ENCODE results near the gene PRPF39.
A peak's percentile ranks its signal among the peaks of the same experiment; 100 is the strongest.
"Not testable (repeated sequence)": the region's sequence is repeated elsewhere in the genome, so short reads cannot be mapped to it uniquely, and the experiment has no call there.

PRPF39 gene, protein sequence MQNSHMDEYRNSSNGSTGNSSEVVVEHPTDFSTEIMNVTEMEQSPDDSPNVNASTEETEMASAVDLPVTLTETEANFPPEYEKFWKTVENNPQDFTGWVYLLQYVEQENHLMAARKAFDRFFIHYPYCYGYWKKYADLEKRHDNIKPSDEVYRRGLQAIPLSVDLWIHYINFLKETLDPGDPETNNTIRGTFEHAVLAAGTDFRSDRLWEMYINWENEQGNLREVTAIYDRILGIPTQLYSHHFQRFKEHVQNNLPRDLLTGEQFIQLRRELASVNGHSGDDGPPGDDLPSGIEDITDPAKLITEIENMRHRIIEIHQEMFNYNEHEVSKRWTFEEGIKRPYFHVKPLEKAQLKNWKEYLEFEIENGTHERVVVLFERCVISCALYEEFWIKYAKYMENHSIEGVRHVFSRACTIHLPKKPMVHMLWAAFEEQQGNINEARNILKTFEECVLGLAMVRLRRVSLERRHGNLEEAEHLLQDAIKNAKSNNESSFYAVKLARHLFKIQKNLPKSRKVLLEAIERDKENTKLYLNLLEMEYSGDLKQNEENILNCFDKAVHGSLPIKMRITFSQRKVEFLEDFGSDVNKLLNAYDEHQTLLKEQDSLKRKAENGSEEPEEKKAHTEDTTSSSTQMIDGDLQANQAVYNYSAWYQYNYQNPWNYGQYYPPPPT

DNA sequence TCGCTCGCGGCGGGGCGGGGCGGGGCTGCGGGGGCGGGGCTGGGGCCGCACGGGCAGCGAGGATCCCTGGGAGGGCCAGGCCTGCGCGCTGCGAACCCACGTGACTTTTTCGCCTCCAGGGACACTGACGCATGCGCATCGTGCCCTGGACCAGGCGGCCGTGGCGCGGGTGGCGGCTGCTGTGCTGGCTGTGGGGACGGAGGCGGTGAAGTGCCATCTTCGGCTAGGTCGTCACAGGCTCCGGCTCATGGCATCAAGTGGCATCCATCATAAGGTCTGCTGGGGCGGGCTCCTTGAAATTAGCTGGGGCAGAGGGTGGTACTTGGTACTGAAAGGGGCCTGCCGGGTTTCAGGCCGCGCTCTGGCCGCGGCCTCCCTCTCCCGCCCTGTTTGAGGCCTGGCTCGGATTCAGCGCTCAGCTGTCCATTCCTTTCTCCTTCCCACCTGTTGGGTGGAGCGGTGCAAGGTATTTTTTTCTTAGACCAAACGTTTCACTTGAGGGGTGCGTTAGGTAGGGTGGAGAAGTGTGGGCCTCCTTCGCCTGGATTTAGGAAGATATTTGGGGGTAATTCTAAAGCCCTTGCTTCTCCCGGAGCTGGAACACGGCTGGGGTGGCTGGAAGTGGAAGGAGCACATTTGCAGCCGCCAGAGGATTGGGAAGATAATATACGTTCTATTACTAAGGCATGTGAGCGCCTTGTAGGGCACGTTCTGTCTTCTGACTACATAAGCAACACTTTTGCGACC, at the start of gene PRPF39:
Gene PRPF39 (plus strand): TSS at position 141 of the 747 bp plus-strand sequence. CDS start 11,124 bp downstream, outside the sequence.
- DNase-seq: peak; percentile 71

DNA sequence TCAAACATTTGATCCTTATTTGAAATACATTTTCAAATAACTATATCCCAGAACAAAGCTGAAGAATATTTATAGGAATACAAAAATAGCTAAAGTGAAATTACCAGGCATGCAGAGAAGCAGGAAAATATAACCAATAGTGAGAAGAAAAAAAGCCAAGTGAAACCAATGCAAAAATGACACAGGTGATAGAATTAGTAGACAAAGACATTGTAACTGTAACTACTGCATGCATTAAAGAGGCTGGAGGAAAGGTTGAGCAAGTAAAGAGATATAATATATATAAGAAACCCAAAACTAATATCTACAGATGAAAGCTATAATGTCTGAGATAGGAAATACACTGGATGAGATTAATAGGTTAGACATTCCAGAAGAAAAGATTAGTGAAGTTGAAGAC, 49.2 kb upstream of the PRPF39 start:
- DNase-seq: no peak

DNA sequence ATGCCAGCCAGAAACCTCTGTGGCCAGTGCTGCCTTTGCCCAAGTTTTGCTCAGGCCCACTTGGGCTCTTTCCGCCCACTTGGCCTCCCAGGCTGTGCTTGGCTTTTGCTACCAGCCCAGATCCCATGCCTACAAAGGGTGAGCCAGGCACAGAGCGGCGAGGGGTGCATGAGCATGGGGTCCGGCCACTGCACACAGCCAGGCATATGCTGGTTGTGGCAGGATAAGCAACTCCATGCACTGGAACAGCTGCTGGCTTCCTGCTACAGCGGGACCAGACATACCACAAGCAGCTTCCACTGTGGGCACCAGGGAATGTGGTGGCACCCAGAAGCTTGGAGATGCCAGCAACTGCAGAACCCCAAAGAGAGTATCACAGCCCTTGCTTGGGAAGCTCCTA, 45.7 kb upstream of the PRPF39 start:
- no peak for DNase-seq

DNA sequence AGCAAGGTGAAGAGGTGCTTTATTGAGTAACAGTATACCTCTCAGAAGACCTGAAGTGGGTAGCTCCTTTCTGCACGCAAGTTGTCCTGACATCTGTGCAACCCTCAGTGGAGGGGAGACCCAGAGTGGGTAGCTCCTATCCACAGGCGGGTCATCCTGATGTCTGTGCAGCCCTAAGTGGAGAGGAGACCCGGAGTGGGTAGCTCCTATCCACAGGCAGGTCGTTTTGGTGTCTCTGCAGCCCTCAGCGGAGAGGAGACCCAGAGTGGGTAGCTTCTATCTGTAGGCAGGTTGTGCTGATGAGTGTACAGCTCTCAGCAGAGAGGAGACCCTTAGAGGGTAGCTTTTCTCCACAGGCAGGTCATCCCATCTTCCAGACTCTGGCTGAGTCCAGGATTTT, 45.1 kb upstream of the PRPF39 start:
- DNase-seq: no peak

DNA sequence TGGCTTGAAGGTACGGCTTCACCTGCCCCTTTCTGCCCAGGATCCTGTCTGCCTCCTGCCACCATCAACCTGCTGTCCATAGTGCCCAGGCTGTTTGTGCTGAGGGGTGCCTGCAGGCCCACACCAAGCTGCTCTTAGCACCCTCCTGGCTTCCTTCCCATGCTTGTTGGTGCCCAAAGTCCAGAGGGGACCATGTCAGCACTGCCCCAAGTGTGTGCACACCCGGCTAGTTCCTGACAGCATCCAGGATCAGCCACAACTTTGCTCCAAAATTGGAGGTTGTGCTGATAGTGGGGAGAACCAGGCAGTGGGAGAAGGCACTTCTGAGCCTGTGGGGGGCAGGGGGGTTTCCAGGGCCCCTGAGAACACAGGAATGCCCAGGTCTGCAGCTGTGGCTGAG, 44.5 kb upstream of the PRPF39 start:
- DNase-seq: no peak

DNA sequence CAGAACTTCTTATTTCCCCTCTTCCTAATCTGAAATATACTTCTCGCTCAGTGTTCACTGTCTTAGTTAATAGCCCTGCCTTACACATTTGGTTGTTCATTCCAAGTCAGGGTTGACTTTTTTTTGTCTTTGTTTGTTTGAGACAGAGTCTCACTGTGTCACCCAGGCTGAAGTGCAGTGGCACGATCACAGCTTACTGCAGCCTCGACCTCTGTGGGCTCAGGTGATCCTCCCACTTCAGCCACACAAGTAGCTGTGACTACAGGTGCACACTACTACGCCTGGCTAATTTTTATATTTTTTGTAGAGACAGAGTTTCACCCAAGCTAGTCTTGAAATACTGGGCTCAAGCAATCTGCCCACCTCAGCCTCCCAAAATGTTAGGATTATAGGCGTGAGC, 42.3 kb upstream of the PRPF39 start:
- DNase-seq: no peak

DNA sequence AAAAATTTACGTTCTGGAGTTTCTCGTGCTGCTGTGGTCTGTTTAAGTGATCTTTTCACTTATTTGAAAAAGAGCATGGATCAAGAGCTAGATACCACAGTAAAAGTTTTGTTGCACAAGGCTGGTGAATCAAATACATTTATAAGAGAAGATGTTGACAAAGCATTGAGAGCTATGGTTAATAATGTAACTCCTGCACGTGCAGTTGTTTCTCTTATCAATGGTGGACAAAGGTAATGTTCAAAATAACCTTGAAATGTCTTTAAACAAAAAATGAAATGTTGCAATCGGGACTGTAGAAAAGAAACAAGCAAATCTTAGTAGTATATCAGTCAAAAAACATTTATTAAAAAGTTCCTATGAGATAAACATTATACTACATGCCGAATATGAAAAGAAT, 39.3 kb upstream of the PRPF39 start:
- no peak for DNase-seq

DNA sequence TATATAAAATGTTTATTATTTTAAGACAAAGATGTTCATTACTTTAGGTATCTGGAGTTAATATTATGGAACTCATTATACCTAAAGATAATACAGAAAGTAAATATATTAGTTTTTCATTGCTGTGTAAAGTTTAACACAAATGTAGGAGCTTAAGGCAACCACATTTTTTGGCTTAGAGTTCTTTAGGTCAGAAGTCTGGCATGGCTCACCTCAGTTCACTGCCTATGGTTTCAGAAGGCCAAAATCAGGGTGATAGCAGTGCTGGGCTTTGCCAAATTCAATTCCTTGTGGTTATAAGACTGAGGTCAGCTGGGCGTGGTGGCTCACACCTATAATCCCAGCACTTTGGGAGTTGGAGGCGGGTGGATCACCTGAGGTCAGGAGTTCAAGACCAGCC, 35.5 kb upstream of the PRPF39 start:
- DNase-seq: no peak

DNA sequence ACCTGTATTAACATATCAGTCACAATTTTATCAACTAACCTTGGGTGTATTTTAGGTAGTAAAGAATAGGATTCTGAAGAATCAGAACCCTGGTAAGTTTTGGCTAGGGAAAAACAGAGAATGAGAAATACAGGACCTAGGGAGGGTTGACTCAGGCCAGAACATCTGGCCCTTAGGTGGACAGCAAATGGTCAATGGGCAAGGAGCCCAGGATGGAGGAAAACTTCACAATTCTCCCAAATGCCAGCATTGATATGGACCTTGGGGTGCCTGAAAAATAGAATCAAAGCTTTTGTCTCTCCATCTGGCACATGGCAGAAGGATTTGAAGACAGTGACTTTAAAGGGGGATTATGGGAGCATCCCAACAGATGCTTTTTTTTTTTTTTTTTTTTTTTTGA, 32.7 kb upstream of the PRPF39 start:
- no peak for DNase-seq

DNA sequence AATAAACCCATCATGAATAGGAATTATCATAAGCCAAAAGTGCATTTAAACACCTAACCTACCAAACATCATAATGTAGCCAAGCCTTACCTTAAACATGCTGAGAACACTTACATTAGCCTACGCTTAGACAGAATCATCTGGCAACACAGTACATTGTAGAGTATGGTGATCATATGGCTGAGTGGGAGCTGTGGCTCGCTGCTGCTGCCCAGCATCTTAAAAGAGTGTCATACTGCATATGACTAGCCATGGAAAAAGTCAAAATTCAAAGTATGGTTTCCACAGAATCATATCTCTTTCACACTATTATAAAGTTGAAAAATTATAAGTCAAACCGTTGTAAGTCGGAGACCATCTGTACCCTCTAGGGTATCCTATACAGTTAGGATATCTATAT, 32.0 kb upstream of the PRPF39 start:
- DNase-seq: no peak

DNA sequence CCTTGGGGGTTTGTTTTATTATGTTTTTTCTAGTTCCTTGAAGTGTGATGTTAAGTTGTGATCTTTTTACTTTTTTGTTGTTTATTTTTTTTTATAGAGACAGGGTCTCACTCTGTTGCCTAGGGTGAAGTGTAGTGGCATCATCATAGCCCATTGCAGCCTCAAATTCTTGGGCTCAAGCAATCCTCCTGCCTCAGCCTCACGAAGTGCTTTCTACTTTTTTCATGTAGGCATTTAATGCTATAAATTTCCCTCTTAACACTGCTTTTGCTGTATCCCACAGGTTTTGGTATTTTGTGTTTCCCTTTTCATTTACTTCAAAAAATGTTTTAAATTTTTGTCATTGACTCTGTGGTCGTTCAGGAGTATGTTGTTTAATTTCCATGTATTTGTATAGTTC, 26.6 kb upstream of the PRPF39 start:
- DNase-seq: no peak

DNA sequence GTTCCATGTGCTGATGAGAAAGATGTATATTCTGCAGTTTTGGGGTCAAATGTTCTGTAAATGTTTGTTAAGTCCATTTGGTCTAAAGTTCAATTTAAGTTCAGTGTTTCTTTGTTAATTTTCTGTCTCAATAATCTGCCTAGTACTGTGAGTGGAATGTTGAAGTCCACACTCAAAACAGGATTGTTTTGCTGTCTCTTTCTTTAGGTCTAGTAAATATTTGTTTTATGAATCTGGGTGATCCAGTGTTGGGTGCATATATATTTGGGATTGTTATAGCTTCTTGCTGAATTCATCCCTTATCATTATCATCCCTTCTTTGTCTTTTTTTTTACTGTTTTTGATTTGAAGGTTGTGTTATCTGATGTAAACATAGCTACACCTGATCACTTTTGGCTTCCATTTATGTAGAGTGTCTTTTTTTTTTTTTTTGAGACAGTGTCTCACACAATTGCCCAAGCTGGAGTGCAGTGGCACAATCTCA, 26.0 kb upstream of the PRPF39 start:
- no peak for DNase-seq

DNA sequence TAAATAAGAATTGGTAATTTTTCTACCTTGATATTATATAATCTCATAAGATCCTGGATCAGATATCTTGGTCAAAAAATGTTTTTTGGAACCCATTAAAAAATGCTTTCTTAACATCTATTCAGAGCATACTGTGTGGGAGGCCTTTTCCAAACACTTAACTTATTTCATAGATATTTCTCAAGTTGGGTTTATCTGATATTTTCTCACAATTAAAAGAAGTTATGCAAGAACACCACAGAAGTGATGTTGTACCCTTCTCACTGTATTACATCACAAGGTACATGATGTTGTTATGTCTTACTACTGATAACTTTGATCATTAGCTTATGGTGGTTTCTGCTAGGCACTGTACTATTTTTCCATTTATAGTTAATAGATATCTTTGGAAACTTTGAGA, 23.4 kb upstream of the PRPF39 start:
- no peak for DNase-seq

DNA sequence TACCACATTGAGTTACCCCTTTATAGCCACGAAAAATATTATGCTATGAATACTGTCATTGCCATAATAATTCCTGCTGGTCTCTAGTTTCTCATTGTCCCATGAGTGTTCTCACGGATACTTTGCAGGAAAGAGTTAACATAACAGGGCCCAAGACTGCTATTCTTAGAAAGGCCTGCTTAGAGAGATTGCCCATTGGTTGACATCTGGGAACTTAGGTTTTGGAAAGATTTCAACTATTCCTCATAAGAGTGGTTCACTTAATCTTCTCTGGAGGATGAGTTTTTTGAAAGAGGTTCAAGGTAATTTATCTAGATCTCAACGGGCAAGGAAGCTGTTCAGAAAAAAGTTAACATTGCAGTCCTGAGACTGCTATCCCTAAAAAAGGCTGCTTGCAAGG, 18.4 kb upstream of the PRPF39 start:
- no peak for DNase-seq

DNA sequence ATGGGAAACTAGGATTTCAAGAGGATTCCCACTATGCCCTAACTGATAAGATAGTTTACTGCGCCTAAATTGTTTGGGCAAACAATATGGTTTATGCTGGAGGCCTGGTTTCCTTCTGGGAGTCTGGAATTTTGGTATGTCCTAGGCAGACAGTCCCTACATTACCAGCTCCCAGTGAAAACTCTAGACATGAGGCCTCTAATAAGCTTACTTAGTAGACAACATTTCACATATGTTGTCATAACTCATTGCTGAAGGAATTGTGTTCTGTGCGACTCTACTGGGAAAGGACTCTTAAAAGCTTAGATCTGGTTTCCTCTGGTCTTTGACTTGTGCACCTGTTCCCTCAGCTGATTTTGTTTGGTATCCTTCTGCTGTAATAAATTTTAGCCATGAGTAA, 18.0 kb upstream of the PRPF39 start:
- no peak for DNase-seq

DNA sequence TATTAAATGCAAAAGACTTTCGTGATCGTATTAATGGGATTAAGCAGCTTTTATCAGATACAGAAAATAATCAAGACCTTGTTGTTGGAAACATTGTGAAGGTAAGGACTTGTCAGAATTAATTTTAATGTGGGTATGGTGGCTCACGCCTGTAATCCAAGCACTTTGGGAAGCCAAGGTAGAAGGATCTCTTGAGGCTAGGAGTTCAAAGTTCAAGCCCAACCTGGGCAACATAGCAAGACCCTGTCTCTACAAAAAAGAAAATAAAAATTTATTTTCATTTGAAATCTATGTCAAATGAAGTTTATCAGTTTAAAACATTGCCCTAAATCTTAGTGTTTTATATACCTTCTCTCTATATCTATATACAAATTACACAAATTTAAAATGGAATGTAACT, 17.2 kb upstream of the PRPF39 start:
- no peak for DNase-seq

DNA sequence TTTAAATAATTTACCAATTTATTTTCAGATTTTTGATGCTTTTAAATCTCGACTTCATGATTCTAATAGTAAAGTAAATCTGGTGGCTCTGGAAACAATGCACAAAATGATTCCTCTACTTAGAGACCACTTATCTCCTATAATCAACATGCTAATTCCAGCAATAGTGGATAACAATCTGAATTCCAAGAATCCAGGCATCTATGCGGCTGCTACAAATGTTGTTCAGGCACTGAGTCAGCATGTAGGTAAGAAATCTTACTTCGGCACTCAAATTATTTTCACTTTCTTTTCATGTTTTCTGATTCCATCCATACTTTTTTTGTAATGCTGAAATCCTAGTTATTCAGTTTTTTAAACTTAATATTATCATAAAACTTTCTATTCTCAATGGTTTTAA, 15.5 kb upstream of the PRPF39 start:
- no peak for DNase-seq

DNA sequence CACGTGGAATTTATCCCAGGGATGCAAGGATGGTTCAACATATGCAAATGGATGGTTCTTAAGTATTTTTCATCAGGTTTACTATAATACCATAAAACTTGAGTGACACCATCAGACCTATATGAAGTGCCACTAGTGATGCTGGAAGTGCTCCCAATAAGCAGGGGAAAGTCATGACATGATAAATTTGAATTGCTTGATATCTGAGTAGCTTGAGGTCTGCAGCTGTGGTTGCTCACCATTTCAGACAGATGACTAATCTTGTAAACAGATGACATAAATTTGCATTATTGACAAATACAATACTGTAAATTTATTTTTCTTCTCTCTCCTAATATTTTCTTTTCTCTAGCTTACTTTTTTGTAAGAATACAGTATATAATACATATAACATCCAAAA, 13.7 kb upstream of the PRPF39 start:
- no peak for DNase-seq

DNA sequence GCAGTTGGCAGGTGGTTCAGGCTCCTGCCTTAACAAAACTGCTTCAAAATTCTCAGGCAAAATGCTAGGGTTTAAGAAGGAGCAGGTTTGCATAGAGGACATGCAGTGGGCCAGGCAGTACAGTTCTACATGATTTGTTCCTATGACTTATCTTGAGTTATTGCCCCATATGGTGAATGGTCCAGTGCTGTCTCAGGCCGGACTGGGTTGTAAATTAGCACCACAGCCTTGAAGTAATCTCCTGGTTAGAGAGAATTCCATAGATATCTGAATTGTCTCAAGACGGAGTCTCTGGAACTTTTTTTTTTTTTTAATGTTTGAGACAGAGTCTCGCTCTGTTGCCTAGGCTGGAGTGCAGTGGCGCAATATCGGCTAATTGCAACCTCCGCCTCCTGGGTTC, 11.8 kb upstream of the PRPF39 start:
- no peak for DNase-seq

DNA sequence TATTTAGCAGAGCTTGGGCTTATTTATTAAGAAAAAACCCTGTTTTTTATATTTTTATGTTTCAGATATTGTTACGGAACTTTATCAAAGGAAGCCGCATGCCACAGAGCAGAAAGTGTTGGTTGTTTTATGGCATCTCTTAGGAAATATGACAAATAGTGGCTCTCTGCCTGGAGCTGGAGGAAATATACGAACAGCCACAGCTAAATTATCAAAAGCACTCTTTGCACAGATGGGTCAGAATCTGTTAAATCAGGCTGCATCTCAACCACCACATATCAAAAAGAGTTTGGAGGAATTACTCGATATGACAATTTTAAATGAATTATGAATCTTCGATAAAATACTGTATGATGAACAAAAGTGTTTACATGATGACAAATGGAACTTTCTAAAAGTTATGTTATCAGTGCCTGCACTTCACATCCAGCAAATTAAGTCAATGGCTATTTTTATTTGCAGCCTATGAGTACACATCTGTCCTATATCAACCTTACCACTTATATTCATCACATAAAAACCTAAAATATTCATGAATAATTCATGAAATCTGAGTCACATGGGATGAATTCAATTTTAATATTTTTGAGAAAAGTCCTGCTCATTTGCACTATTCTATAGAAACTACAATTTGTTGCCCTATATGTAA, 10.6 kb upstream of the PRPF39 start:
- DNase-seq: no peak

DNA sequence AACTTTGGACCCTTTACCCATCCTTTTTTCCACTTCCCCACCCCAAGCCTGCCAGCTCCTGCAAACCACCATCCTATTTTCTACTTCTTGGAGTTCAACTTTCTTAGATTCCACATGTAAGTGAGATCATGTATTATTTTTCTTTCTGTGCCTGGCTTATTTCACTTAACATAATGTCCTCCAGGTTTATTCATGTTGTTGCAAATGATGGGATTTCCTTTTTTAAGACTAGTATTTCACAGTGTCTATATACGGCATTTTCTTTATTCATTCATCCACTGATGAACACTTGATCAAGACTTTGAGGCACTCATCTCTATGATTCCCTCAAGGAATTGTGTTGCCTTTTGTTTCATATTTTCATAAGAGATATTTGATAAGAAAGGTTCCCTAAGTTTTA, 5.6 kb upstream of the PRPF39 start:
- no peak for DNase-seq

DNA sequence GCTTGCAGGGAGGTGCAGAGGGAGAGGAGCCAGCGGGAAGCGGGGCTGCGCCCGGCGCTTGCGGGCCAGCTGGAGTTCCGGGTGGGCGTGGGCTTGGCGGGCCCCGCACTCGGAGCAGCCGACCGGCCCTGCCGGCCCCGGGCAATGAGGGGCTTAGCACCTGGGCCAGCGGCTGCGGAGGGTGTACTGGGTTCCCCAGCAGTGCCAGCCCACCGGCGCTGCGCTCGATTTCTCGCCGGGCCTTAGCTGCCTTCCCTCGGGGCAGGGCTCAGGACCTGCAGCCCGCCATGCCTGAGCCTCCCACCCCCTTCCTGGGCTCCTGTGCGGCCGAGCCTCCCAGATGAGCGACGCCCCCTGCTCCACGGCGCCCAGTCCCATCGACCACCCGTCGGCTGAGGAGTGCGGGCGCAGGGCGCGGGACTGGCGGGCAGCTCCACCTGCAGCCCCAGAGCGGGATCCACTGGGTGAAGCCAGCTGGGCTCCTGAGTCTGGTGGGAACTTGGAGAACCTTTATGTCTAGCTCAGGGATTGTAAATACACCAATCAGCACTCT, 3.4 kb upstream of the PRPF39 start:
- not testable (repeated sequence) for DNase-seq

DNA sequence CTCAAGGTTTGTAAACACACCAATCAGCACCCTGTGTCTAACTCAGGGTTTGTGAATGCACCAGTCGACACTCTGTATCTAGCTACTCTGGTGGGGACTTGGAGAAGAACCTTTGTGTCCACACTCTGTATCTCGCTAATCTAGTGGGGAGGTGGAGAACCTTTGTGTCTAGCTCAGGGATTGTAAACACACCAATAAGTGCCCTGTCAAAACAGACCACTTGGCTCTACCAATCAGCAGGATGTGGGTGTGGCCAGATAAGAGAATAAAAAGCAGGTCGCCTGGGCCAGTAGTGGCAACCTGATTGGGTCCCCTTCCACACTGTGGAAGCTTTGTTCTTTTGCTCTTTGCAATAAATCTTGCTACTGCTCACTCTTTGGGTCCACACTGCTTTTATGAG, 2.8 kb upstream of the PRPF39 start:
- not testable (repeated sequence) for DNase-seq

All from DMS 273 treated with DMSO at 0.1 percent for 48 hours (cell line).